GM19328 (cell line): ENCODE data around the gene FRMD5.

Experiments used
- ATAC-seq: cut with Tn5 transposase; IDR thresholded peaks from one replicate; pipeline ENCODE4 v1.9.1; 2021; ENCODE audit warnings: mild to moderate bottlenecking, moderate library complexity; ENCODE audit not compliant: unreplicated experiment

Gene FRMD5

DNA sequence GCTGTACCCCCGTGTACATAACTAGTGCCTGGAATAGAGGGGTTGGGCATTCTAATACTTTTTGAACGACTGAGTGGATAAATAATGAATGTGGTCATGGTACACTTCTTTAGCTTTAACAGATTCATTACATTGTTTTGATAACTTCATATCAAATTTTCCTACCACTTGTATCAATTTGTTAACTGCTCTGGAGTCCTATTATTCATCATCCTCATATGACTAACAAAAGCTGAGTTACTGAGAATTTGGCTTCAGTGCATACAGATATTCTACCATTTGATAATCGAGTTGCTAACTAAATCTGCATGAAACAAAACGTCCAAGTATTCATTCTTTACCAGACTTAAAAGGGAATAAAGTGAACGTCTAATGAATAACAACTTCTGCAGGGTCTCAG is 31.7 kb downstream of the FRMD5 start:
- ATAC-seq = no peak

DNA sequence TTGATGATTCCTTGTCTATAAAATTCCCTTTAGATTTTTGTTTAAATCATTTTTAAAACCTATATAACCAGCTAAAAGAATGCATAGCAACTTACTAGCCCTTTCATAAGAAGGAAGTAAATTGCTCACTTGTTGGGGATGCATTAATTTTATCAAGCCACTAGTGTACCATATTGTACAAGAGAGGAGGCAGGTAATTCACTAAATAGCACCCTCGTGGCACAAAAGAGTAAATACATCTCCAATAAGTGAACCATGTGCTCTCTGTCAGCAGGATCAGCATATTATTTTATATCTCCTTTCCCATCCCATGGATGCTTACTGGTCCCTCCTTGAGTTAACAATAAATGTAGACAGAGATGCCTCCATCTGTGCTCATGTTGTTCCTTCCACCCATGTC is 34.3 kb downstream of the FRMD5 start:
- no peak for ATAC-seq

DNA sequence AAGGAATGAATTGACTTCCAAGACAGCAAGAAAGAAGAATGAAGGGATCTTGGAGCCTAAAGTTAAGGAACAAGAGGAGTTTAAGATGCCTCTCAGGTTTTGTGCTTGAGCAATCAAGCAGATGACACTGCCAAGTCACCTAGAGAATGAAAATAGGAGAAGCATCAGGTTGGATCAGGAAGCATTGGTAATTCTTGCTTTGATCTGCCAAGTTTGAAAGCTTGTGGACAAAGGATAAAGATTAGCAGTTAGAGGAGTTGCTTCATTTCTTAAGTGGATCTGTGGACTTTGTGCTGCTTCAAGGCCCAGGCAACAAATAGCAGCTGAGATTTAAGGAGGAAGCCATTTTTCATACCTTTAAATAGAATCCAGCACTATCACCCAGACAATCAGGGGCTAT is 35.6 kb downstream of the FRMD5 start:
- no peak for ATAC-seq

DNA sequence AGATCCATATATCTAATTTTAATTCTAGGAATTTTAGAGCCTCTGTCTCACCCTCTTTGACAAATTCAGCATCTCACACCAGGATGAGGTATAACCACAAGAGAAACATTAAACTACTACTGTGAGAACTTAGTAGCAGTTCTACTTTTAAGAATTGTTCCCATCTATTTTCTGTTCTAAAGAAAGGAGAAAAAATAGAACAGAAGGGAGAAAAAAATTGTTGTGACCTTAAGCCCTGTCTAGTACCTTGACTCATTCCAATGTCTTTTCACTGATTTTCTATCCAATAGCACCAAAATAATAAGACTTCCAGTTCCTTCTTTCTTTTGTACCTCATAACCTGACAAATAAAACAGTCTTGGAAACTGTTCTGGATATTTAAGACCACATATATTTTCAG is 37.0 kb downstream of the FRMD5 start:
- no peak for ATAC-seq

DNA sequence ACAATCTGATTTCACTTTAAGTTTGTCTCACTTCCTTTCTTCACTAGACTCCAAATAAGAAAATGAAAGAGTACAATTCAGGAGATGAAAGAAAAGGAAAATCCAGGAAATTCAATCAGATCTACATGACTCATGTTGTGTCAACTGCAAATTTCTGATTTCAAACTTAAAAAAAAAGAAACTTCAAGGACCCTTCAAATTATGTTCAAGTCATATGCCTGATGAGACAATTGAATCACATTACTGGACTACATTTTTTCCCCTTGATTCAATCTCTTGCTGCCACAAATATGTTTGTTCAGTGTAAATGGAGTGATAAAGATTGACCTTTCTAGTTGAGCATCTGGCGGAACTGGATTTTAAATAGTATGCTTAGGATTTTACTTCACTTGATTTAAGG is 37.4 kb downstream of the FRMD5 start:
- no peak for ATAC-seq

DNA sequence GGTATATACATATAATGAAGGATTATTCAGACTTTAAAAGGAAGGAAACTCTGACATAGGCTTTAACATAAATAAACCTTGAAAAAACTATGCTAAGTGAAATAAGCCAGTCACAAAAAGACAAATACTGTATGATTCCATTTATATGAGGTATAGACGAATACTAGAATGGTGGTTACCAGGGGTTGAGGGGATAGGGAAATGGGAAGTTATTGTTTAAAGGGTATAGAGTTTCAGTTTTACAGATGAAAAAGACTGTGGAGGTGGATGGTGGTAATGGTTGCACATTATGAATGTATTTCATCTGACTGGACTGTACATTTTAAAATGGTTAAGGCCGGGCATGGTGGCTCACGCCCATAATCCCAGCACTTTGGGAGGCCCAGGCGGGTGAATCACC is 41.7 kb downstream of the FRMD5 start:
- no peak for ATAC-seq

DNA sequence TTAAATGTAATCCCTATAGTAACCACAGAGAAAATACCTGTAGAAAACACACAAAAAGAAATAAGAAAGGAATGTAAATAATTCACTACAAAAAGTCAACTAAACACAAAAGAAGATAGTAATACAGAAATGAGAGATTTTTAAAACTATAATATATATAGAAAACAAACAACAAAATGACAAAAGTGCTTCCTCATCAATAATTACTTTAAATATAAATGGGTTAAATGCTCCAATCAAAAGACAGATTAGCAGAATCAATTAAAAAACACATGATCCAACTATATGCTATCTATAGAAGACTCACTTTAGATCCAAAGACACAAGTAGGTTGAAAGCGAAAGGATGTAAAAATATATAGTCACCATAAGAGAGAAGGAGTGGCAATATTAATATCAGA is 45.8 kb downstream of the FRMD5 start:
- ATAC-seq = no peak

DNA sequence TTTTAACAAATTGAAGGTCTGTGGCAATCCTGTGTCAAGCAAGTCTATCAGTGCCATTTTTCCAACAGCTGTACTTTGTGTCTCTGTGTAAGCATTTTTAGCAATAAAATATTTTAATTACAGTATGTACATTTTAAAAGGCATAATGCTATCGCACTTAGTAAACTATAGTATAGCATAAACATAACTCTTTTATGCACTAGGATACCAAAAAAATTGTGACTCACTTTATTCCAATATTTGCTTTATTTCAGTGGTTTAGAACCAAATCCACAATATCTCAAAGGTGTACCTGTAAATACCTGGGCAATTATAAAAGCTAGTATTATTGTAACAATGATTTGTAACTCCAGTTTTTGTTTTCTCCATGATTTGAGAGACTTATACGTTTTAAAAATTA is 46.5 kb downstream of the FRMD5 start:
- ATAC-seq = no peak

DNA sequence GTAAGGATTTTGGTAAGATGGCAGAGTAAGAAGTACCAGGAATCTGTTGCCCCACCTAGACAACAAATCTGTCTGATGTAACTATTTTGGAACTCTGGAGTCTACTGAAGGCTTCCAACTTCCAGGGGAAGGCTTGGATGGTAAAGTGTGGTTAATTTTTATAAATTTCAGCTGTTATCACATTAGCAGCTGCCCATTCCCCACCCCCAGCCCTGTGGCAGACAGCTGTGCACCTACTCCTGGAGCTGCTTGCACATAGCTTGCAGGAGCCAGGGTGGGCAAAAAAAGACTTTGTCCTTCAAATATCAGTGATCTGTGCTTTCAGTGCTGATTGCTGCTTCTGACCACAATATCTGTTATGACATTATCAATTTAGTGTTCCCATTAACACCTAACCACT is 47.4 kb downstream of the FRMD5 start:
- ATAC-seq = no peak

DNA sequence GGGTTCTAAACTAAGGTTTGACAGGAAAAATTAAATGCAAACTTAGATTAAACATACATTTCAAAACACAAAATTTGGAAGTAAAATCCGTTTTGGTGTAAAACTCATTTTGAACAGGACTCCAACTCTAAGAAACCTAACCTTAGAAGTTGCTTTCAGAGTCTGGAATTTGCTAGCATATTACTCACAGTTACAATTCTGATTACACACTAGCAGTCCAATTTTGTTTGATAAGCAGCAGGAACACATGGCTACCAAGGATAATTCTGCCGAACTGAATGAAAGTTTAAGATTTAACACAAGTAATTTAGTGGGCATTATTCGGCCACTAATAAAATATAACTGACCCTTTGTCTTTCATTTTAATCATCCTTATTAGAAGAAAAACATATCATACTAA is 49.6 kb downstream of the FRMD5 start:
- no peak for ATAC-seq

DNA sequence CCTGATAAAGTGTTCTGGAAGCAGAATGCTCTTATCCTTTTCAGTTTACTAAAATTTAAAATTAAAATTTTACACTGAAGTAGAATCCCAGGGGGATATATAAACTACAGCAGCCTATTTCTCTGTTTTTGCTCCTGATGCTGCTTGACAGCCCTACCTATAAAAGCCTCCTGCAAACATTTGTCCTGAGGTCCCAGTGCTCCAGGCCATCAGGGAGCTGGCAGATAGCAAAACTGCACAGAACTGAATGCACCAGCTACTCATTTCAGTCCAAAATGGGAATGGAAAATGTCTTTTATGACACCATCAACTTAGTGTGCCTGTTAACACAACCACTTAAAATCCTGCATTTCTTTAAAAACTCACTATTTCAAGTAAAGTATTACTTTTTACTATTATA is 50.1 kb downstream of the FRMD5 start:
- no peak for ATAC-seq

DNA sequence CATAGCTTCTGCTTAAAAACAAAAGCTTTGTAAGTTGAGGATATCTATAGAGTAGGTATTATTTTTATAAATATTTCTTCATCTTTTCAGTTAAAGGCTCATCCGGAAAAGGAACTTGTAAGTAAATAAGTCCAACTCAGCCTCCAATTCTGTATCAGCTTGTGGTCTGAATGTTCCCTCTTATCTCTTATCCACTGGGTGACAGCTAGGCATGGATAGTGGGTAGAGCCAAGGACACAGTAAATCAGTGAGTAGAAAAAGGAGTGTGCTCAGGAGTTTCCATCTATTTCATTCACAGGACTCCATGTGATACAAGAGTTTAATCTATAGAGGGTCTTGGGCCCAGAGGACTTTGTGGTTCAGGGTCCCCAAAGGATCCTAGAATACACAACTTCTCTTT is 50.9 kb downstream of the FRMD5 start:
- no peak for ATAC-seq

DNA sequence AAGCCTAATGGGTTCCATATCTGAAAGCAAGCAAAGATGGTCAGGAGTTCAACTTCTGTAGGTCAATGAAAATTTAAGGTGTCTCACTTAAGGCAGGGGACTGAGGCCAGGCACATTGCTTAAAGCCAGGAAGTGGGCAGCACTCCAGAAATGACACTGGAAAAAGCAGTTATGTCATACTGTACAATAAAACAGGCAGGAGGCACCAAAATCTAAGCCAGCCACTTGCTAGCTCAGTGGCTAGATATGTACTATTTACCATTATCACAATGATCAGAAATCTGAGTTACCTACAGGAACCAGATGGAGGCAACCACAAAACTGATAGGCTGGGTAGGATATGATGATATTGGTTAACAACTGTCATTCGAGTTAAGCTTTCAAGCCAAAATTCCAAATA is 57.3 kb downstream of the FRMD5 start:
- ATAC-seq = no peak

DNA sequence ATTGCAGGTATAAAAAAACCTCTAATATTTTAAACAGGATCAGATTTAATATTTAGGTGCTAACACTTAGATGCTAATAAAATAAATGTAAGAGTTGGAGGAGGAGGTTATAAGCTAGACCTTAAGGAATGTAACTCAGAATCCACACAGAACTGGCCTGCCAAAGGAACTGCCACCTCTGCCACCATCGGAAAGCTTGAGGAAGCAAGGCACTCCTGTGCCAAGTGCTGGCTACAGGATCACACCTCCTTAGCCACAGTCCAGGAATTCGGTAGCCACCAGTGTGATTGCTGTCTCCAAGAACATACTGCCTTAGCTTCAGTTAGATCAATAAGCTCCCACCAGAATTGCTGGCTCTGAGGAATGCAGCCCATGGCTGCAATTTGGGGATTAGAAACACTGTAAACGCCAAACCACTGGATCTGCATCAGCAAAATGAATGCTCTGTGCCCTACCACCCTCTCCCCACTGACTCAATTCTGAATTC is 58.0 kb downstream of the FRMD5 start:
- ATAC-seq = no peak

DNA sequence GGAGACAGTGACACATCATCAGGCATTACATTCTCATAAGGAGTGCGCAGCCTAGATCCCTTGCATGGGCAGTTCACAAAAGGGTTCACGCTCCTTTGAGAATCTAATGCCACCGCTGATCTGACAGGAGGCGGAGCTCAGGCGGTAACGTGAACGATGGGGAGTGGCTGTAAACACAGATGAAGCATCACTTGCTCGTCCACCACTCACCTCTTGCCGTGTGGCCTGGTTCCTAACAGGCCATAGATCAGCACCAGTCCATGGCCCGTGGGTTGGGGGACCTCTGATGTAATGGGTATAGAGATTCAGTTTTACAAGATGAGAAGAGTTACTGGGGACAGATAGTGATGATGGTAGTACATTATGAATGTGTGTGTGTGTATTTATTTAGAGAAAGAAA is 63.0 kb downstream of the FRMD5 start:
- ATAC-seq = no peak

DNA sequence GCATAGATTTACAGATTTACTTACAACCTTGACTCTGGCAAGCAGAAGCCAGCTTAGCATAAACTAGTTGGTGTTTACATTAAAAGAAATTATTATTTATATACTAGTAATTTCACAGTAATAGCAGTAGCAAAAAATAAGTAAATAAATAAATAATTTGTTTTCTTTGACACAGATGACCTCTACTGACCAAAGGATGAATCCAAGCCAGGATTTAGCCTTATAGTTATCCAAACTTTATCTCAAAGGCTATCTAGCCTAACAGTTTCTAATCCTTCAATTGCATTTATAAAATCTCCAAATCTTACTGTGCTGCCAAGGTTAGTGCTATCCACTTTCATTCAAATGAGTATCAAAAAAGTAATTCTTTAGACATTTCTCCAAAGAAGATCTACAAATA is 64.3 kb downstream of the FRMD5 start:
- ATAC-seq = no peak

DNA sequence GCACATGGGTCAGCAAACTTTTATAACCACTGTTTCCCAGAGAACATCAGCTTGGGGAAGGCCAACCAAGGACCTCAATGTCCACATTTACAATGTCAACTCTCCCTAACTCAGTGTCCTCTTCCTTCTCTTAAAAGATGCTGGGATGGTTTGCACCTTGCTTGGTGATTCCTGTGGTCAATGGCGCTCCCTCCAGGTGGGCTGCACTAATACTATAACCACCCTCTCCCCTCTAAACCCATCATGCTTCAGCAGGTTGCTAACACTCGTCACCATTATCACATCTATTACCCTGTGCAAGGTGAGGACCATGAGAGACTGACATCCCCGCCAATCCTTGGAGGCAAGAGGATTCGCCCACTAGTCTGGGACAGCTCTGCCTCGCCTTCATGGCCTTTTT is 65.2 kb downstream of the FRMD5 start:
- ATAC-seq = no peak

DNA sequence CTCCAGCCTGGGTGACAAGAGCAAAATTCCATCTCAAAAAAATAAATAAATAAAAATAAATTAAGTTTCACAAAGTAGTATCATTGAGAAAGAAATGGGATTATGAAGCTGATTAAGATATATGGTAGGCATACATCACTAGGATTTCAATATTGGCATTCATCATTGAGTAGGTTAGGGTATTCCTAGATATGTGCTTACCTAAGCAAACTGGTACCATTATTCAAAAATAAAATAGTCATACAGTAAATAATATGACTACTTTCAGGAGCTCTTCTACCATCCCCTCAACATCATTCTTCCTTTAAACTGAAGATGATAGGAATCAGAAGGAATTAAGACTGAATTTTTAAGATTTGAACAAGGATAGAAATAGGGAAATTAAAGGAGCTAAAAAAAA is 66.6 kb downstream of the FRMD5 start:
- no peak for ATAC-seq

DNA sequence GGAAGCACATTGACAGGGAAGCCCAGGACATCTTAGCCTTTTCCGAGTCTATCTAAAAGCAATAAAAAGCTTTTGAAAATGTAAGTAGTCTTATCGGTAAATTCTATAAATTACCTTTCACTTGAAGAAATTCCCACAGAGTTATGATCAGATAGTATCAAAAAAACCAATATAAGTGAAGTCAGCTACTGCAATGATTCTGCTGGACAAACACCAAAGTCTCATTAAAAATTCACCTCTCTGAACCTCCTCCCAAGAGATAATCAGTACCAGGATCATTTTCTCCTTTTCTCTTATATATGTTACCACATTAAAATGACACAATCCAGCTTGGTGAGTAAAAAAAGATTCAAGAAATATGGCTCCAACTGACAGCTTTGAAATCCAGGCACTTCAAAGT is 69.2 kb downstream of the FRMD5 start:
- no peak for ATAC-seq

DNA sequence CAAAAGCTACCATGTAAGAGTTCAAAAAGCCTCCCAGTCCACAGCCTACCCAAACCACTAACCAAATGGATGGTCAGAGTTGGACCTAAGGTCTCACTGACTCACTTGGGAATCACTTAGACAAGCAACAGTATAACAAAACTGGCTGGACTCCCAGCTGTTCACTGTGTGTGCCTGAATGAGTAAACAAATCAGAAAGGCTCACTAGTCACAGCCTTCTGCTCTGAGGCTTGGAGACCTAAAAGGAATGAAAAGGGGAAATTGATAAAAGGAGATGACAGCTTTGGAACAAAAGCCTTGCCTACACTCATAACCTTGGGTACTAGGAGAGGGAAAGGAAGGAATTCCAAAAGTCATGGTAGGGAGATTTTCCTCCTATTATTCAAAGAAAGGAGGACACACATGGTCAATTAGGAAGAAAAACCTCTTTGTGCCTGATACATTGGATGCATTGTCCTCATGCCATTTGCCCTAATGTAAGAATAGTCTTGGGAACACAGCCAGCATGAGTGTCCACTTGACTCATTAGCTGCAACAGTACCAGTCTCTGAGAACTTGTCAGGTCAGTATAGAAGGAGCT is 92.3 kb downstream of the FRMD5 start:
- no peak for ATAC-seq

DNA sequence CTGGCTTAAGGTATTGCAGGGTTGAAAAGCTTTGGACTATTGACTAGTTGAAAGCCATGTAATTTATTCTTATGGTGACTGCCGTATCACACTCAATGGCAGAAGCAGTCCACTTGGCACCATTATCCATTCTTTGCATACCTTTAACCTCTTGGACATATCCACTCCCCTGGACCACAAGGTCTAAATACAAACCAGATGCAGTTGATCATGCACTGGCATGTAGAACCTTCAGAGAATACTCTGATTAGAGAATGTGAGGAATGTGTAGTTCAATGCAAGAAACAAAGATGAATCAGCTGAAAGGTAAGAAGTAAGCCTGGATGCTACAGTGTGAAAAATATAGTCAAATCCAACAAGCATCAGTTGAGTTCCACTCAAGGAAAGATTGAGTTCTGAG is 93.1 kb downstream of the FRMD5 start:
- no peak for ATAC-seq

DNA sequence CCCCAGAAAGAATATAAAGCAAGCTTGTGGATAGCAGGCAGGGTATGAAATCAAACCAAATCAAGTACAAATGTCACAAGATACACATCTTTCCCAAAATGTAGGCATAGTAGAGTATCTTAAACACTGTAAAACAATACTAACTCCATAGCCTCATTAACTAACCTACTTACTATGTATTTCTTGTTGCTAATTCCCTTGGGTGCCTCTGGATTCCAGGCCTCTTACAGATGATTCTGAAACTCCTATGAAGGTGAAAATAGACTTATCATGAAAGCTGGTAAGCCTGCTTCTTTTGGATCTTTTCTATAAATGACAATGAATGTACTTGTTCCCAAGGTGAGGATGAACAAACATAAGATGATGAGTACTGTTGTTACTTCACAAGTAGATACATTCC is 93.8 kb downstream of the FRMD5 start:
- no peak for ATAC-seq

DNA sequence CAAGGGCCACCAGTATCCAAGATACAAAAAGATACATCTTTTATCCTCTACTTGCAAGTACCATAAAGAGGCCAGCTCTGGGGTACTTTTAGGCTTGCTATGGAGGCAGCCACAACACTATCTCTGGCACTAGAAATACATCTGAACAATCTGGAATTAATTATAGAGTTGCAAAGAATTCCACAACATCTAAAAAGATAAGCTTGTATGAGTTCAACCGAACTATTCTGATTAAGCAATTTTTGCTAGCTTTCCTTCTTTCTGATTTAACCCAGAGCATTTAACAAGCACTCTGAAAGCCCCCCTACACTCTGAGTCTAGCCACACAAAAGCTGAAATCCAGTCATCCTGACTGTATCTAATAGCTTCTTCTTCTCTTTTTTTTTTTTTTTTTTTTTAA is 95.4 kb downstream of the FRMD5 start:
- ATAC-seq = no peak

DNA sequence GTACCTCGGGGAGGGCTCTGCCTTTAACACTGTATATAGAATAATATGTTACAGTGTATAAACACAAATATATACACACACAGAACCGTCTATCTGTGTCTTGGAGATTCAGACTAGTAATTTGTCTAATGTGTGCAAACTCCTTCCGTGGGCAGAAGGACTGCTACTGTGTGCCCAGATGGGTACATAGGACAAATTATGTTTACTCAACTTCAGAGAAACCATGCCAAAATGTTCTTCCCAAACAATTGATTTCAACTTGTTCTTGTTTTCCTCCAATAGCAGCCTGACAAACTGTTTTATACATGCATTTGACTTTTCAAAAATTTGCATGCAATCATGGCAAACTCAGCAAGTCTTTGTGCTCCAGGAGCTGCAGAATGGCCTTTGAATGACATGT is 97.5 kb downstream of the FRMD5 start:
- ATAC-seq = no peak
